WI38 (cell line): ENCODE data around the gene DRICH1.
A peak's percentile ranks its signal among the peaks of the same experiment; 100 is the strongest.

Experiments used
- H3K4me3 ChIP-seq: 2 replicates; pipeline ENCODE4 v1.5.1; 2011; ENCODE audit warnings: low read depth, mild to moderate bottlenecking, control low read depth, low read length
- CTCF ChIP-seq: IDR thresholded peaks from 2 replicates; pipeline ENCODE4 v1.5.1; 2012; ENCODE audit warnings: low read depth, mild to moderate bottlenecking, control low read depth, low read length

The DRICH1 gene

GRCh38 chr22:23591846-23592245, 40.3 kb downstream of the DRICH1 start:
- no peak for TF ChIP-seq CTCF

GRCh38 chr22:23591201-23591791, 40.8 kb downstream of the DRICH1 start:
- peak; percentile 81 for TF ChIP-seq CTCF
- H3K4me3 ChIP-seq: no peak overlapping the region

More at GRCh38 chr22:23591846-23592245, 40.3 kb downstream of the DRICH1 start:
- no peak overlapping the region for H3K4me3 ChIP-seq

GRCh38 chr22:23583836-23584235, 48.3 kb downstream of the DRICH1 start:
- H3K4me3 ChIP-seq: no peak overlapping the region
- no peak for TF ChIP-seq CTCF

- TF ChIP-seq CTCF: no peak
- no peak overlapping the region for H3K4me3 ChIP-seq
Observed at GRCh38 chr22:23583153-23583552, 49.0 kb downstream of the DRICH1 start.

- no peak for TF ChIP-seq CTCF
Observed at GRCh38 chr22:23581260-23581650, 50.9 kb downstream of the DRICH1 start.

GRCh38 chr22:23580576-23581259, 51.4 kb downstream of the DRICH1 start:
- H3K4me3 ChIP-seq: no peak overlapping the region
- no peak for TF ChIP-seq CTCF

More at GRCh38 chr22:23581260-23581650, 50.9 kb downstream of the DRICH1 start:
- no peak overlapping the region for H3K4me3 ChIP-seq

GRCh38 chr22:23579870-23580575, 52.1 kb downstream of the DRICH1 start, which contains the start of gene IGLL1:
Gene IGLL1, minus strand, starts transcription at chr22:23580290. Its CDS starts 100 bp downstream, at chr22:23580190.
- no peak for TF ChIP-seq CTCF
- no peak within 1 kb of the TSS for H3K4me3 ChIP-seq
